SIG-M5 treated with dmso at 0.1 percent for 504 hours (cell line): Measurements from ENCODE around the gene HSD17B1.
"Not testable (repeated sequence)": the region's sequence is repeated elsewhere in the genome, so short reads cannot be mapped to it uniquely, and the experiment has no call there.

Experiments
- DNase-seq: peaks from one replicate; lab custom pipeline; 2025; ENCODE audit not compliant: unreplicated experiment; lab: John Stamatoyannopoulos, UW

The HSD17B1 gene

DNA sequence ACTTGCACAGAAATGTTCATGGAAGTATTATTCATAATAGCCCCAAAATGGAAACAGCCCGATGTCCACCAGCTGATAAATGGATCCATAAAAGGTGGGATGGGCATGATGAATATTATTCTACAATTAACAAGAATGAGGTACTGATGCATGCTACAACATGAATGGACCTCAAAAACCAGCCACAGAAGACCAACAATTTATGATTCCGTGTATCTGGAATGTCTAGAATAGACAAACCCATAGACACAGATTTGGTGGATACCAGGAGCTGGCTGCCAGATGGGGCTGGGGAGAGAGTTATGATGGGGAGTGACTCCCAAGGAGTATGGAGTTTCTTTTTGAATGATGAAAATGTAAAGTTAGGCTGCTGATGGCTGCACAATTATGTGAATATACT is 27.5 kb upstream of the HSD17B1 start:
- DNase-seq: no peak

DNA sequence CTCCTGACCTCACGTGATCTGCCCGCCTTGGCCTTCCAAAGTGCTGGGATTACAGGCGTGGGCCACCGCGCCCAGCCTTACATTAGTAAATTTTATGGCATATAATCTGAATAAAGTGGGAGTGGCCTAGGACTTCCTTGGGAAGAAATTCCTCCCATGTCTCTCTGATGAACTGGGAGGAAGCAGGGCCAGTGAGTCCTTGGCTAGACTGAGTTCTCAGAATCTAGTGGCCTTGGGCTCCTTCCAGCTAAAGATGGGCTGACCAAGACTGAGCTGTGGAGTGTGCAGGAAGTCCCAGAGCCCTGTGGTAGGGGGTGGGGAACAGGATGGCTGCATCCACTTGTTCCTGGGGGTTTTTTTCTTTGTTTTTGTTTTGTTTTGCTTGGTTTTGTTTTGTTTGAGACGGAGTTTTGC is 26.7 kb upstream of the HSD17B1 start:
- DNase-seq: no peak

DNA sequence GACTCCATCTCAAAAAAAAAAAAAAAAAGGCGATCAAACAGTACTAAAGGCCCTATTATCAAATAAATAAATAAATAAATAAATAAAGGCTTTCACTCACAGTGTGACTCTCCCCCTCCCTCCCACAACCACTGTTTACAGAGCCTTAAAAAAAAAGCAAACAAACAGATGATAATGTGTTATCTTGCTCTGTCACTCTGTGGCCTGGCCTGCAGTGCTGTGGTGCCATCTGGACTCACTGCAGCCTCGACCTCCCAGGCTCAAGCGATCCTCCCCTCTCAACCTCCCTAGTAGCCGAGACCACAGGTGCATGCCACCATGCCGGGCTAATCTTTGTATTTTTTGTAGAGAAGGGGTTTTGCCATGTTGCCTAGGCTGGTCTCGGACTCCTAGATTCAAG is 24.8 kb upstream of the HSD17B1 start:
- no peak for DNase-seq

DNA sequence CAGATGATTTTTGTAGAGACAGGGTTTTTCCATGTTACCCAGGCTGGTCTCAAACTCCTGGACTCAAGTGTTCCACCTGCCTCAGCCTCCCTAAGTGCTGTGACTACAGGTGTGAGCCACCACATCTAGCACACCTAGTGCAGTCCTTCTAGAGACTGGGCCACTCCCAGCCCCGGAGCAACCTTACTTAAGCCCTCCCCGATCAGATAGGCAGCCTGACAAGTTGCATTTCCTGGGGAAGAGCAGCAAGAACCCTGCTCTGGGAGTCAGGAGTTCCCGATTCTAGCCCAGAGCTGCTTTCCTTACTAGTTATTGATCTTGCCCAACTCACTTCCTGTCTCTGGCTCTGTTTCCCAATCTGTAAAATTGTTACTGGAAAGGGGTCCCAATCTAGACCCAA is 23.7 kb upstream of the HSD17B1 start:
- no peak for DNase-seq

DNA sequence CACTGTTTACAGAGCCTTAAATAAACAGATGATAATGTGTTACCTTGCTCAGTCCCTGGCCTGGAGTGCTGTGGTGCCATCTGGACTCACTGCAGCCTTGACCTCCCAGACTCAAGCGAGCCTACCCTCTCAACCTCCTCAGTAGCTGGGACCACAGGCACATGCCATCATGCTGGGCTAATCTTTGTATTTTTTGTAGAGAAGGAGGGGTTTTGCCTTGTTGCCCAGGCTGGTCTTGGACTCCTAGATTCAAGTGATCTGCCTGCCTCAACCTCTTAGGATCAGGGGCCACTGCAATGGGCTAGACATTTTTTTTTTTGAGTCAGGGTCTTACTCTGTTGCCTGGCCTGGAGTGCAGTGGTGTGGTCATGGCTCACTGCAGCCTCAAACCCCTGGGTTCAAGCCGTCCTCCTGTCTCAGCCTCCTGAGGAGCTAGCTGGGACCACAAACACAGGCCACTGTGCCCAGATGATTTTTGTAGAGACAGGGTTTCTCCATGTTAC is 21.7 kb upstream of the HSD17B1 start:
- DNase-seq: no peak

DNA sequence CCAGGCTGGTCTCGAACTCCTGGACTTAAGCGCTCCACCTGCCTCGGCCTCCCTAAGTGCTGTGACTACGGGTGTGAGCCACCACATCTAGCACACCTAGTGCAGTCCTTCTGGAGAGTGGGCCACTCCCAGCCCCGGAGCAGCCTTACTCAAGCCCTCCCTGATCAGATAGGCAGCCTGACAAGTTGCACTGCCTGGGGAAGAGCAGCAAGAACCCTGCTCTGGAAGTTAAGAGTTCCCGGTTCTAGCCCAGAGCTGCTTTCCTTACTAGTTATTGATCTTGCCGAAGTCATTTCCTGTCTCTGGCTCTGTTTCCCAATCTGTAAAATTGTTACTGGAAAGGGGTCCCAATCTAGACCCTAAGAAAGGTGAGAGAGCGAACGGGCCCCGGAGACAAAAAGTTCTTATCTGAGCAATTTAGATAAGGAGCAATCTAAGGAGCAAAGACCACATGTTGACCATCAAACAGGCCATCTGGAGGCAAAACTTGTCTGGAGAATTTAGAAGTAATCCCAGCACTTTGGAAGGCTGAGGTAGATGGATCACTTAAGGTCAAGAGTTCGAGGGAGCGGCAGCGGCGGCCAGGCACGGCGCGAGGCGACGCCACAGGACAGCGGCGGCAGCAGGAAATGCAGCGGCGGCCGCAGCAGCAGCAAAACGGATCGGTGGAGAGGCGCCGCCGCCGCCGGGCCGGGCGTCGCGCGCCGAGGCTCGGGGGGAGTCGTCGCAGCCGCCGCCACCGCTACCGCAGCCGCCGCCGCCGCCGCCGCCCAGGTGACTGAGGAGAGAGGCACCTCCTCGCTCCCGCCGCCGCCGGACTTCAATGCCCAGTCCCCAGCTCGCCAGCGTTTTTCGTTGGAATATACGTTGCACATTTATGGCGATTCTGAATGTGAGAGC is 21.0 kb upstream of the HSD17B1 start:
- DNase-seq: peak; percentile 32

DNA sequence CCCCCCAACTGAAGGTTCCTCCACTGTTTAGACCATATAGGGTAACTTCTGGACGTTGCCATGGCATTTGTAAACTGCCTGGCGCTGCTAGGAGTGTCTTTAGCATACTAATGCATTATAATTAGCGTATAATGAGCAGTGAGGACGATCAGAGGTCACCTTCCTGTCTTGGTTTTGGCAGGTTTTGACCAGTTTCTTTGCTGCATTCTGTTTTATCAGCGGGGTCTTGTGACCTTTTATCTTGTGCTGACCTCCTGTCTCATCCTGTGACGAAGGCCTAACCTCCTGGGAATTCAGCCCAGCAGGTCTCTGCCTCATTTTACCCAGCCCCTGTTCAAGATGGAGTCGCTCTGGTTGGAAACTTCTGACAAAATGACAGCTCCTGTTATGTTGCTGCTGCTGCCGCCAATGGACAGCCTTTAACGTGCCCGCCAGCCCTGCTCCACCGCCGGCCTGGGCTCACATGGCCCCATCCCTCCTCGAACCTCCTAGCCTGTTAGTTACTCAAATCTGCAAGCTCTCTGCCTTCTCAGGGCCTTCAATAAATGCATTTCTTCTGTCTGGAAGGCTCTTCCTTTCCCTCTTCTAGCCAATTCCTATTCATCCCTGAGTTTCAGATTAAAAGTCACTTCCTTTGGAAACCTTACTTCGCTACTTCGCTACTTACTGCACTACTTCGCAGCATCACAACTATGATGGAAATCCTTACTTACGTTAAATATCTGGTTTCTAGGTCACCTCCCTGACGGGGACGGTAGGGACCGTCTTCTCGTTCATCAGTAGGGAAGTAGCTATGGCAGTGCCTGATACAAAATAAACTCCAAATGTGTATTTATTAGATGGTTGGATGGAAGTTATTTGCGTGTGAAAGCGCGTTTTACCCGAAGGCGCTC is 17.3 kb upstream of the HSD17B1 start:
- peak; percentile 78 for DNase-seq

DNA sequence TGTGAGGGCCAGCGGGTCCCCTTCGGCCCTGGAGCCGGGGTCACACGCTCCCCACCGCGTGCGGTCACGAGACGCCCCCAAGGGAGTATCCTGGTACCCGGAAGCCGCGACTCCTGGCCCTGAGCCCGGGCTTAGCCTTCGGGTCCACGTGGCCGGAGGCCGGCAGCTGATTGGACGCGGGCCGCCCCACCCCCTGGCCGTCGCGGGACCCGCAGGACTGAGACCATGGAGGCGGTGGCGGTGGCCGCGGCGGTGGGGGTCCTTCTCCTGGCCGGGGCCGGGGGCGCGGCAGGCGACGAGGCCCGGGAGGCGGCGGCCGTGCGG is 16.7 kb upstream of the HSD17B1 start, which contains the start of gene NAGLU:
Gene NAGLU (plus strand): TSS at position 194 of the 324 bp plus-strand sequence. CDS start 32 bp downstream, at position 226.
- DNase-seq: peak; percentile 90

DNA sequence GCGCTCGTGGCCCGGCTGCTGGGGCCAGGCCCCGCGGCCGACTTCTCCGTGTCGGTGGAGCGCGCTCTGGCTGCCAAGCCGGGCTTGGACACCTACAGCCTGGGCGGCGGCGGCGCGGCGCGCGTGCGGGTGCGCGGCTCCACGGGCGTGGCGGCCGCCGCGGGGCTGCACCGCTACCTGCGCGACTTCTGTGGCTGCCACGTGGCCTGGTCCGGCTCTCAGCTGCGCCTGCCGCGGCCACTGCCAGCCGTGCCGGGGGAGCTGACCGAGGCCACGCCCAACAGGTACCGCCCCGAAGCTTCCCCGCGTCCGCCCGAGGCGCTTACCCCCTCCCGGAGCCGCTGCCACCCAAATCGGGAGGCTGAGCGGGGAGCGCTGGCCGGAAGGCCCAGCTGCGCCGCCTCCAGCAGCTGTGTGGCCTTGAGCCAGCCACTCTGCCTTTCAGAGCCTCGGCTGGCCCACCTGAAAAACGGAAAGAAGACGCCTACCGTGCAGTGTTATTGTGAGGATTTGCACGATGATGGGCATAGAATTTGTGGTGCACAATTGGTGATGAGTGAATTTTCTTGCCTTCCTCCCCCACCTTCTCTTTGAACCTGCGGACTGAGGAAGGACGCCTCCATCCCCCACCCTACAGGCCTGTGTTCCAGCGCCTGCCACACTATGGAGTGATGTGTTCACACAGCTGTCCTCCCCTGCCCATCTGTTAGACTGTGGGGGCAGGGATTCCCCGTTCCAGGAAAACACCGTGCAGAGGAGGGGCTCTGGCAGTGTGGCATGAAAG is 16.2 kb upstream of the HSD17B1 start:
- peak; percentile 71 for DNase-seq

DNA sequence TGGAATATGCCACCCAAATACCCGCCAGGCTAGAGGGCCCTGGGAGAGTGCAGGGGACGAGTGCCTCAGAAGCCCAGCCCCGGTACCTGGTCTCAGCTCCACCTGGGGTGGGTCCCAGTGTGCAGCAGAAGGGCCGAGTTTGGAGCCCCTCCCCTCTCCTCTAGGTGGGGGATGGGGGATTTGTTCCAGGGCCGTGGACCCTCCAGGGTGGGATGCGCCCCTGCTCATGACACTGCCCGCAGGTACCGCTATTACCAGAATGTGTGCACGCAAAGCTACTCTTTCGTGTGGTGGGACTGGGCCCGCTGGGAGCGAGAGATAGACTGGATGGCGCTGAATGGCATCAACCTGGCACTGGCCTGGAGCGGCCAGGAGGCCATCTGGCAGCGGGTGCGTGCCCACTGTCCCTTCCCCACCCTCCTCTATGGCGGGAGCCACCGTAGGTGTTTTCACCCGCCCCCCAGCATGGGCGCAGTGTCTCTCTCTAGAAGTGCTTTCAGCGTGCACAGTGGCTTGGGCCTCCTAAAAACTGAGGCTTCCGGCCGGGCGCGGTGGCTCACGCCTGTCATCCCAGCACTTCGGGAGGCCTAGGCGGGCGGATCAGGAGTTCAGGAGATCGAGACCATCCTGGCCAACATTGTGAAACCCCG is 15.4 kb upstream of the HSD17B1 start:
- no peak for DNase-seq

DNA sequence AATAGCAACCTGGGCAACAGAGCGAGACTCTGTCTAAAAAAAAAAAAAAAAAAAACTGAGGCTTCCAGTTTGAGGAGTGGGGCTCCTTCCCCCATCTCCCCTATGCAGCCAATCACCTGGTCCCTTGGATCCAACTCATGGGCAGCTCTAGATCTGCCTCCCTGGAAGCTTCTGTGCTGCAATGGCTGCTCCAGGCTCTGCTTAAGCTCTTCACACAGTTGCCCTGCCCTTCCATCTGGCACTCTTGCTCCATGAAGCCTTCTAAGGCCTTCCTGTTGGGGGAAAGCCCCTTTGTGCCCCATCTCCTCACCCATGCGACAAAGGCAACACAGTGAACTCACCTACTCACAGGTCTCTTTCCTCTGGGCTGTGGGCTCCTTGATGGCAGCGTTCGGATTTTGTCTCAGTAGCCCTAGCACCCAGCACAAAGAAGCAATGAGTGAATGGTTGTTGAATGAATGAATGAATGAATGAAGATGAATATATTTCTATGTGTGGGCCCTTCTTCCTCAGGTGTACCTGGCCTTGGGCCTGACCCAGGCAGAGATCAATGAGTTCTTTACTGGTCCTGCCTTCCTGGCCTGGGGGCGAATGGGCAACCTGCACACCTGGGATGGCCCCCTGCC is 14.8 kb upstream of the HSD17B1 start:
- DNase-seq: no peak

DNA sequence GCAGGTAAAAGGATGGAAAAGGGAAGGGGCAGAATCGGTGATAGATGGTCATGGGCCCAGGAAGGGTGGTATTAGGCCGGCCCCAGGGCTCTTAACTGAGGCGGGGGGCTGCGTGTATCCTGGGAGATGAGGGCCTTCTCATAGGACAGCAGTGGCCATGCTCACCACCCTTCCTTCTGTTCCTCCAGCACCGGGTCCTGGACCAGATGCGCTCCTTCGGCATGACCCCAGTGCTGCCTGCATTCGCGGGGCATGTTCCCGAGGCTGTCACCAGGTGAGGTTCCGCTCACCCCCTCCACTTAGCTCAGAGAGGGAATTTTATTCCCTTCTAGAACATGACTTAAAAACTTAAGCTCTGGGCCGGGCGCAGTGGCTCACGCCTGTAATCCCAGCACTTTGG is 14.2 kb upstream of the HSD17B1 start:
- DNase-seq: no peak

DNA sequence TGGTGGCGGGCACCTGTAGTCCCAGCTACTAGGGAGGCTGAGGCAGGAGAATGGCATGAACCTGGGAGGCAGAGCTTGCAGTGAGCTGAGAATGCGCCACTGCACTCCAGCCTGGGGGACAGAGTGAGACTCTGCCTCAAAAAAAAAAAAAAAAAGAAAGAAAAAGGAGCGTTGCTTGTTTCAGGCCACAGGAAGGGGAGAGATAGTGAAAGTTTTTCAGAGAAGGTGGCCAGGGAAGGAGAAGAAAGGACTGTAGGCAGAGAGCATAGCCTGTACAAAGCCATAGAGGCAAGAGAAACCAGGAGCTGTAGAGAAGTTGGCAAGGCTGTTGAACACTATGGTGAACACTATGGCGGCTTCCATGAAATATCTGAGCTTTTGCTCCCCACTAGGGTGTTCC is 12.2 kb upstream of the HSD17B1 start:
- DNase-seq: not testable (repeated sequence)

DNA sequence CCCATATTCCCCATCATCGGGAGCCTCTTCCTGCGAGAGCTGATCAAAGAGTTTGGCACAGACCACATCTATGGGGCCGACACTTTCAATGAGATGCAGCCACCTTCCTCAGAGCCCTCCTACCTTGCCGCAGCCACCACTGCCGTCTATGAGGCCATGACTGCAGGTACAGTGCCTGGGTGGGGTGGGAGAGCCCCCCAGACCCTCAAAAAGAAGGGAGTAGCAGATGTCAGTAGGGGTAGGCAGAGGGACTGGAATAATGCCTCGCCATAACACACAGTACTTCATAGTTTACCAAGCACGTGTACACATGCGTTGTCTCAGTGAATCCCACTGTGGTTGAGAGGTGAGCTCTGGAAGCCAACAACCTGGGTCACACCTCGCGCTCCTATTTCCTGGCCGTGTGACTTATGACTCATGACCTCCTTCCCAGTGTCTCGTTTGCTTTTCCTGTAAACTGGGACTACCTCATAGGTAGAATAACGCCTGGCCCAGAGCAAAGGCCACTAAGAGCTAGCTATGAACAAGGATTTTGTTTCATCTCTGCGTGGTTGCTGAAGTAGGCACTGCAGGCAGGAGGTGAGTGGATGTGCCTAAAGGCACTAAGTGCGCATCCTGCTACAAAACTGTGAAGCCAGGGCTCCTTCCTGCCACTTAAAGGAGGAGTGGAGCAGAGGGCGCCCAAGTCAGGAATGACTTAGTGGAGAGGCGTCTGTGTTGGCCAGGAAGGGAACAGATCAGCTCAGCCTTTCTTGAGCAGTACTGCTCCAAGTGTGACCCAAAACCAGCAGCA is 11.5 kb upstream of the HSD17B1 start:
- DNase-seq: no peak

DNA sequence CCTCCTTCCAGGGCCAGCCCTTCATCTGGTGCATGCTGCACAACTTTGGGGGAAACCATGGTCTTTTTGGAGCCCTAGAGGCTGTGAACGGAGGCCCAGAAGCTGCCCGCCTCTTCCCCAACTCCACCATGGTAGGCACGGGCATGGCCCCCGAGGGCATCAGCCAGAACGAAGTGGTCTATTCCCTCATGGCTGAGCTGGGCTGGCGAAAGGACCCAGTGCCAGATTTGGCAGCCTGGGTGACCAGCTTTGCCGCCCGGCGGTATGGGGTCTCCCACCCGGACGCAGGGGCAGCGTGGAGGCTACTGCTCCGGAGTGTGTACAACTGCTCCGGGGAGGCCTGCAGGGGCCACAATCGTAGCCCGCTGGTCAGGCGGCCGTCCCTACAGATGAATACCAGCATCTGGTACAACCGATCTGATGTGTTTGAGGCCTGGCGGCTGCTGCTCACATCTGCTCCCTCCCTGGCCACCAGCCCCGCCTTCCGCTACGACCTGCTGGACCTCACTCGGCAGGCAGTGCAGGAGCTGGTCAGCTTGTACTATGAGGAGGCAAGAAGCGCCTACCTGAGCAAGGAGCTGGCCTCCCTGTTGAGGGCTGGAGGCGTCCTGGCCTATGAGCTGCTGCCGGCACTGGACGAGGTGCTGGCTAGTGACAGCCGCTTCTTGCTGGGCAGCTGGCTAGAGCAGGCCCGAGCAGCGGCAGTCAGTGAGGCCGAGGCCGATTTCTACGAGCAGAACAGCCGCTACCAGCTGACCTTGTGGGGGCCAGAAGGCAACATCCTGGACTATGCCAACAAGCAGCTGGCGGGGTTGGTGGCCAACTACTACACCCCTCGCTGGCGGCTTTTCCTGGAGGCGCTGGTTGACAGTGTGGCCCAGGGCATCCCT is 9.3 kb upstream of the HSD17B1 start:
- no peak for DNase-seq

DNA sequence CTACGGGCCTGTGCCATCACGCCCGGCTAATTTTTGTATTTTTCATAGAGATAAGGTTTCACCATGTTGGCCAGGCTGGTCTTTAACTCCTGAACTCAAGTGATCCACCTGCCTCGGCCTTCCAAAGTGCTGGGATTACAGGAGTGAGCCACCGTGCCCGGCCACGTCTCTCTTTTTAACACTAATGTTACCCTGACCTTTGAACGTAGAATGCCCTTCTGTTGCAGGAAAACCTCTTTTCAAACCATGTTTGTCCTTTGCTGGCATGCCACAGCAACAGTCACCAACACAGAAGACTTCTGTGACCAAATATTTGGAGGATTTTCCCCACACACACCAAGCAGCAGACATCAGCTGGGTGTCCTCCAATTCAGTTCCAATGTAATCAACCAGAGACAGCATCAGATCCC is 7.8 kb upstream of the HSD17B1 start:
- no peak for DNase-seq

DNA sequence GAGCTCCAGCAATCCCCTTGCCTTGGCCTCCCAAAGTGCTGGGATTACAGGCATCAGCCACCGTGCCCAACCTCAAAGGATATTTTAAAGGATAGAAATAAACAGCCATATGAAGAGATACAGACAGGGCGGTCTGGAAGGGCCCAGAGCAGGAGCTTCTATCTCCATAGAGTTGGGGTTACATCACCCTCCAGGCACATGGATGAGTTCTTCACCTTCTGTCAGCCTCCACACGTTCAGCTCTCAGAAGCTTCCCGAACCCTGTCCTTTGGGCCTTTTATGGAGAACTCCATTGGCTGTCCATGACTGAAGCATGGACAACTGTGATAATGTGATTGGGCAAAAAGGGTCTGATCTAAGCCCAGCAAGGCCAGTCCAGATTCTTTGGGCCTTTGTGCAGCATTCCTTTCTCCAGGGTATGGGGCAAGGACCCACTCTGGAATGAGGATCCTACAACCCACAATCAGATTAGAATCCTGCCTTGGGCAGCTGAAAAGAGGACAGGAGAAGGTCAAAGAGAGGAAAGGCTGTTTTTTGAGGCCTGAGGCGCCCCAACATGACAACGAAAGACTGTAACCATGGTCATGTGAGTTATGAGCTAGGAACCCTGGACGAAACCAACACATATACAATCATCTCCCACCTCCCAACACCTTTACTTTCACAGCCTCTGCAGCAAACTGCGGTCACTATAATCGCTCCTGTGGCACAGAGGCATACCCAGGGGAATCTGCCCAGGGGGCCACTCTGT is 6.8 kb upstream of the HSD17B1 start:
- DNase-seq: not testable (repeated sequence)
